ENCODE data around the gene SHMT1. TPM values are rescaled to one million over a fixed set of nuclear protein-coding genes. Genes with fewer than 3 reads are reported as not detected.
"Not testable (repeated sequence)": the region's sequence is repeated elsewhere in the genome, so short reads cannot be mapped to it uniquely, and the experiment has no call there.

SHMT1 gene
- total RNA-seq, 2 experiments from 2014 or later: 49.2 to 49.9 TPM

DNA sequence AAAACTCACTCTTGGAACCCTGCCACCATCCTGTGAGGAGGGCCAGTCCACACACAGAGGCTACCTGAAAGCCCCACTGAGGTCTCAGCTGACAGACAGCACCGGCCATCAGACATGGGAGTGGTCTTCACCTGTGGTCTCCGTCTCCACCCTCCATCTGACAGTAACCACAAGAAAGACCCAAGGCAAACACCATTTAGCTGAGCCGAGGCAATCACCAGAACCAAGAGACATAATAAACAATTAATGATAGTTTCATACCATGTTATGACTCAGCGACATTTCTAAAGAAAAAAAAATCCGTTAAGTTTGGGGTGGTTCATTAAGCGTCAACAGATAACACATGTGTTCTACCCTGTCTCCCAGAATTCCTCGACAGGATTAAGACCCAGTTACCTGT, 8.1 kb upstream of the SHMT1 start:
- CTCF ChIA-PET: no interaction called here
- Mint-ChIP-seq H3K36me3 (no peaks in the 10 kb centered on the region), H3K27ac (no peak overlapping the region), H3K9me3 (no peaks in the 10 kb centered on the region), H3K4me3 (no peak overlapping the region), H3K4me1 (ENCODE audit: low read depth) (peaks cover 14% of the 10 kb centered on the region), H3K27me3 (peaks cover 14% of the 10 kb centered on the region)
- DNase-seq: no peak
- POLR2A ChIA-PET: no interaction called here
- intact Hi-C loops (cut with micrococcal nuclease): no loop called here

DNA sequence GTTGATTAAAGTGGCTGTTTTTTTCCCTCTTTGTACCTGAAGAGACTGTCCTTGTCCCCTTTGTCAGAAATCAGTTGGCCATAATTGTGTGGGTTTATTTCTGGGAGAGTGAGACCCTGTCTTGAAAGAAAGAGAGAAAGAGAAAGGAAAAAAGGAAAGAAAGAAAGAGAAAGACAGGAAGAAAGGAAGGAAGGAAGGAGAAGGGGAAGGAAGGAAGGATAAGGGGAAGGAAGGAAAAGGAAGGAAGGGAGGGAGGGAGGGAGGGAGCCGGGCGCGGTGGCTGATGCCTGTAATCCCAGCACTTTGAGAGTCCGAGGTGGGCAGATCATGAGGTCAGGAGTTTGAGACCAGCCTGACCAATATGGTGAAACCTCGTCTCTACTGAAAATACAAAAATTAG, 7.4 kb upstream of the SHMT1 start:
- Mint-ChIP-seq H3K27me3 (peaks cover 14% of the 10 kb centered on the region), H3K9me3 (no peaks in the 10 kb centered on the region), H3K27ac (no peak overlapping the region), H3K4me3 (no peak overlapping the region), H3K36me3 (no peaks in the 10 kb centered on the region), H3K4me1 (ENCODE audit: low read depth) (peaks cover 14% of the 10 kb centered on the region)
- ChIA-PET POLR2A (no interaction called here), CTCF (no interaction called here)
- intact Hi-C loops (cut with micrococcal nuclease): no loop called here
- DNase-seq: no peak

DNA sequence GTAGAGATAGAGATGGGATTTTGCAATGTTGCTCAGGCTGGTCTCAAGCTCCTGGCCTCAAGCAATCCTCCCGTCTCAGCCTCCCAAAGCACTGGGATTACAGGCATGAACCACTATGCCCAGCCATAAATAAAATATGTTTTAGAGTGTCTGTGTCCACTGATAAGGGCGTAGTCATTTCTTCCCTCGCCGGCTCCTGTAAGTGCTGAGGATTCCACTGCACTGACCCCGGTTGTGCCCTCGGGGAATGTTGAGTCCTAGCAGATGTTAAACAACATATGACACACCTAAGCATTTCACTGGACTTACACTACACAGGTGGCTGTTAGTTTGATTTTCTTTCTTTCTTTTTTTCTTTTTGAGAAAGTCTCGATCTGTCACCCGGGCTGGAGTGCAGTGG, 5.6 kb upstream of the SHMT1 start:
- Mint-ChIP-seq H3K4me1 (ENCODE audit: low read depth) (peaks cover 14% of the 10 kb centered on the region), H3K9me3 (no peaks in the 10 kb centered on the region), H3K27ac (no peak overlapping the region), H3K4me3 (no peak overlapping the region), H3K36me3 (no peaks in the 10 kb centered on the region), H3K27me3 (peaks cover 14% of the 10 kb centered on the region)
- ChIA-PET POLR2A (no interaction called here), CTCF (no interaction called here)
- DNase-seq: no peak
- intact Hi-C loops (cut with micrococcal nuclease): no loop called here

DNA sequence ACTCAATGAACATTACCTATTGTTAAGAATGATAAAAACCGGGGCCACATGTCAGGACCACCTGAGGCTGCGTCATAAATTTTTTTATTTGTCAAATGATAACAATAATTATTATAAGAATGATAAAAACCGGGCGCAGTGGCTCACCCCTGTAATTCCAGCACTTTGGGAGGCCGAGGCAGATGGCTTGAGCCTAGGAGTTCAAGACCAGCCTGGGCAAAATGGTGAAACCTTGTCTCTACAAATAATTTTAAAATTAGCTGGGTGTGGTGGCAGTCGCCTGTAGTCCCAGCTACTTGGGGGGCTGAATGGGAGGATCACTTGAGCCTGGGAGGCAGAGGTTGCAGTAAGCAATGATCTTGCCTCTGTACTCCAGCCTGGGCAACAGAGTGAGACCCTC, 816 bp upstream of the SHMT1 start:
- CTCF ChIA-PET: no interaction called here
- intact Hi-C loops (cut with micrococcal nuclease): no loop called here
- no peaks in the 10 kb centered on the region for H3K9me3 Mint-ChIP-seq
- H3K4me1 Mint-ChIP-seq (ENCODE audit: low read depth): peaks cover 15% of the 10 kb centered on the region
- H3K27me3 Mint-ChIP-seq: no peaks in the 10 kb centered on the region
- H3K27ac Mint-ChIP-seq: no peak overlapping the region
- POLR2A ChIA-PET: no interaction called here
- no peak for DNase-seq
- peaks cover 3% of the 10 kb centered on the region for H3K36me3 Mint-ChIP-seq
- no peak overlapping the region for H3K4me3 Mint-ChIP-seq

DNA sequence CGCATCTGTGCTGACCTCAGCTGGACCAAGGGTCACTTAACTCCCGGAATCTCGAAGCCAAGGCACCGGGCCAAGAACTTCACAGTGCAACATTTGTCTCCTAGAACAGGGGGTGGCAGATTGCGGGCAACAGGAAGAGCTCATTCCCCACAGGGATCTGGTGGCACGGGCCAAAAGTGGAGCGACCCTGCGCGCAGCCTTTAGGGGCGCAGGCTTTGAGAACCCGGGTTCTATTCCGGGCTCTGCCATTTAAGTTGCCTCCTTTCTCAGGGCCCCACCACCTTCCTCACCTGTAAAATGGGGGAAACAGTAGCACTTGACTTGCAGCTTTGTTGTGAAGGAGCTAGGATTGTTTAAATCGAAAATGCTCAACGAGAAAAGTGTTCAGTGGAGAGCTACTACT, 651 bp downstream of the SHMT1 start:
- Mint-ChIP-seq H3K27ac (no peak overlapping the region), H3K27me3 (no peaks in the 10 kb centered on the region), H3K36me3 (peaks cover 4% of the 10 kb centered on the region), H3K4me3 (peak overlapping the region; percentile 88), H3K9me3 (no peaks in the 10 kb centered on the region), H3K4me1 (ENCODE audit: low read depth) (peaks cover 15% of the 10 kb centered on the region)
- DNase-seq: peak; percentile 25
- POLR2A ChIA-PET: interaction anchor here (1.0 kb wide), 1 partner anchor 35 kb away, joined by 3 read pairs; no protein-coding TSS in a partner anchor
- CTCF ChIA-PET: interaction anchor here (0.8 to 1.2 kb wide), 3 partner anchors 134 to 264 kb away, joined by 3 to 4 read pairs (median 4); no protein-coding TSS in a partner anchor
- intact Hi-C loops (cut with micrococcal nuclease): loop anchor here (1.0 kb wide), 1 partner anchor 47 kb away; the partner anchor contains the start of gene SMCR8

DNA sequence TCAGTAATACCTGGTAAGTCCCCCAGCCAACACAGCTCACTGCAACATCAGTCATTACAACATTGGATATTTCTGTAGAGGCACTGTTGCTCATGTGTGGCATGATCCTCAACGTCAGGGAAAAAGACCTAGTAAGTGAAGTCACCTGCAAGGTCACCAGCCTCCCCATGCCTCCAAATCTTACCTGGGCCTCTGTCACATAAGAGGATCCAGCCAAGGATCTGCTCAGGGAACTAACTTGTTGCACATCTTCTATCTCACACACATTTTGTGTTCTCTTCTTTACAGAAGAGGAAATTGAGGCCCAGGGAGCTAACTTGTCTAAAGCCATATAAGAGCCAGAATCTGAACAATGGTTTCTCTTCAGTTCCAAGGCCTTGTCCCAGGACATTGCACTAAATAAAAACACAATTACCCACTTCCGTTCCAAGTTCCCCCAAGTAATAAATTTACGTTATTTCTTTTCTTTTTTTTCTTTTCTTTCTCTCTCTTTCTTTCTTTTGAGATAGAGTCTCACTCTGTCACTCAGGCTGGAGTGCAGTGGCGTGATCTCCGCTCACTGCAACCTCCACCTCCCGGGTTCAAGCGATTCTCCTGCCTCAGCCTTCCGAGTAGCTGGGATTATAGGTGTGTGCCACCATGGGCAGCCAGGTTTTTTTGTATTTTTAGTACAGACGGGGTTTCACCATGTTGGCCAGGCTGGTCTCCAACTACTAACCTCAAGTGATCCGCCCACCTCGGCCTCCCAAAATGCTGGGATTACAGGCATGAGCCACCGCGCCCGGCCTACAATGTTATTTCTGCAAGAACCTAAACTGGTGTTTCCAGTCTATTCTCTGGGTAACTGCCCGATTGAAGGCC, 1.3 kb downstream of the SHMT1 start:
- Mint-ChIP-seq H3K9me3 (no peaks in the 10 kb centered on the region), H3K27ac (no peak overlapping the region), H3K36me3 (peaks cover 4% of the 10 kb centered on the region), H3K4me1 (ENCODE audit: low read depth) (peaks cover 16% of the 10 kb centered on the region), H3K27me3 (no peaks in the 10 kb centered on the region), H3K4me3 (peak overlapping the region; percentile 88)
- intact Hi-C loops (cut with micrococcal nuclease): no loop called here
- ChIA-PET CTCF (interaction anchor here (0.8 to 1.0 kb wide), 2 partner anchors 134 to 264 kb away, joined by 4 read pairs; no protein-coding TSS in a partner anchor), POLR2A (interaction anchor here (1.0 kb wide), 1 partner anchor 35 kb away, joined by 3 read pairs; no protein-coding TSS in a partner anchor)
- no peak for DNase-seq

DNA sequence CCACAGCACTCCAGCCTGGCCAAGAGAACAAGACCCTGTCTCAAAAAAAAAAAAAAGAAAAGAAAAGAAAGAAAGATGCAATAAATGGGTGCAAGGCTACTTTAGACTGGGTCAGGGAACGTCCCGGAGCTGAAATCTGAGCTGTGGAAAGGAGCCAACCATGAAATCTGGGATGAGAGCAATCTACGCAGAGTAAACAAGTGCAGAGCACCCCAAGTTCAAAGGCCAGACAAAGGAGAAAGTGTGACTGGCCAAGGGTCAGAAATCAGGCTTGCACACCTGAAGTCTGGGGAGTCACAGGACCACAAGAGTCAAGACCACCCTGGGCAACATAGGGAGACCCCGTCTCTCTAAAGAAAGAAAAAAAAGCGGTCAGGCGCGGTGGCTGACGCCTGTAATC, 2.8 kb downstream of the SHMT1 start:
- Mint-ChIP-seq H3K27ac (no peak overlapping the region), H3K4me1 (ENCODE audit: low read depth) (peaks cover 16% of the 10 kb centered on the region), H3K27me3 (no peaks in the 10 kb centered on the region), H3K9me3 (no peaks in the 10 kb centered on the region), H3K36me3 (peaks cover 6% of the 10 kb centered on the region), H3K4me3 (no peak overlapping the region)
- ChIA-PET CTCF (no interaction called here), POLR2A (no interaction called here)
- DNase-seq: no peak
- intact Hi-C loops (cut with micrococcal nuclease): no loop called here

DNA sequence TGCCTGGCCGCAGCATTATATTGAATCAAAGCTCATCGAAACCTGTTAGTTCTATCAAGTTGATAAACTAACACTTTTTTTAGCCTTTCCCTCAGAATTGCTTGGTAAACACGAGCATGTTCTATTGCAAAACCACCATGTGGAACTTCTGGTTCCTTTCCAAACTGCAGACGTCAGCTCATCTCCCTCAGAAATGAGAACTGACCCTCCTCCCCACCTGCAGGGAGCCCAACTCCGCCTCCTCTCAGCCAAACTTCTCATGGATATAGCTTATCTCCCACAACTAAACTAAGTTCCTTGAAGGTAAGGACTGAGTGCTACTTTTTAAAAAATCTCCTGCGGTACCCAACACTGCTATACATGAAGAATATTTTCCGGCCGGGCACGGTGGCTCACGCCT, 6.7 kb downstream of the SHMT1 start:
- H3K27ac Mint-ChIP-seq: no peak overlapping the region
- peaks cover 2% of the 10 kb centered on the region for H3K4me1 Mint-ChIP-seq (ENCODE audit: low read depth)
- no peaks in the 10 kb centered on the region for H3K9me3 Mint-ChIP-seq
- peaks cover 20% of the 10 kb centered on the region for H3K36me3 Mint-ChIP-seq
- no peaks in the 10 kb centered on the region for H3K27me3 Mint-ChIP-seq
- ChIA-PET POLR2A (interaction anchor here (0.6 kb wide), 1 partner anchor 168 kb away, joined by 4 read pairs; no protein-coding TSS in a partner anchor), CTCF (no interaction called here)
- intact Hi-C loops (cut with micrococcal nuclease): no loop called here
- no peak for DNase-seq
- no peak overlapping the region for H3K4me3 Mint-ChIP-seq

DNA sequence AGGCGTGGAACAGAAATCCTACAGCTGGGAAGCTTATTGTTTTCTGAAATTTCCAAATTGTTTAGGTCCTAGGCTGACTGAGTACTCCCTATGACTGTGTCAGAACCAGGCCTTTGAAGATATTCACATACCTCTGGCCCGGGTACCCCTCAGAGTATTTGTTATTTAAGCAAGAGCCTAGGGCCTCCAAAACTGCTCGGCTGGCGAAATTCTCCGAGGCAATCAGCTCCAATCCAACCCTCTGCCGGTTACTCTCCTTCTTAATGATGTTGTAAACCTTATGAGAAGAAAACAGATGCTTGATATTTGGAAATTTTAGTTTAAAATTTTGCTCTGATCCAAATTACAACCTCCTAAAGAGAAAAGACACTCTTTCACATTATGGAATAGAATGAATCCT, 9.8 kb downstream of the SHMT1 start:
- Mint-ChIP-seq H3K9me3 (no peaks in the 10 kb centered on the region), H3K36me3 (peaks cover 17% of the 10 kb centered on the region)
- CTCF ChIA-PET: no interaction called here

DNA sequence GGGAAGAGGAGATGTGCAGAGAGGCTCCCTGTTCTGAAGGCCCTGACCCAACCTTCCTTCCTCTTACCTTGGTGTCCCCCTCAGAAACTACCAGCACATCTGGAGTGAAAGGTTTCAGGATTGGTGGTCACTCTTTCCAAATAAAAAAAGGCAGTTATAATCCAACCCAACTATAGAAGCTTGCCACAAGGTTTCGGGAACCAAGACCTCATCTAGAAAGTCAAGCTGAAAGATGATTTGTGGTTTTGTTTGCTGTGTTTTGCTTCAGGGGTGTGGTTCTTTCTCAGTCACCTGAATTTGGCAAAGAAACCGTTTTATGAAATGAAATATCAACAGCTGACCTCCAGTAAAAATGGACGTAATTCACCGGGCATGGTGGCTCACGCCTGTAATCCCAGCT, 19.3 kb downstream of the SHMT1 start:
- no peak for DNase-seq
- H3K27ac Mint-ChIP-seq: no peak overlapping the region
- ChIA-PET CTCF (no interaction called here), POLR2A (no interaction called here)
- H3K4me1 Mint-ChIP-seq (ENCODE audit: low read depth): no peaks in the 10 kb centered on the region
- H3K9me3 Mint-ChIP-seq: no peaks in the 10 kb centered on the region
- intact Hi-C loops (cut with micrococcal nuclease): no loop called here
- H3K4me3 Mint-ChIP-seq: no peak overlapping the region
- H3K27me3 Mint-ChIP-seq: no peaks in the 10 kb centered on the region
- H3K36me3 Mint-ChIP-seq: peaks cover 38% of the 10 kb centered on the region

More for the DNA sequence above, 9.8 kb downstream of the SHMT1 start:
- H3K4me3 Mint-ChIP-seq: no peak overlapping the region
- intact Hi-C loops (cut with micrococcal nuclease): no loop called here
- POLR2A ChIA-PET: no interaction called here
- no peaks in the 10 kb centered on the region for H3K27me3 Mint-ChIP-seq
- DNase-seq: no peak
- H3K4me1 Mint-ChIP-seq (ENCODE audit: low read depth): peaks cover 2% of the 10 kb centered on the region
- H3K27ac Mint-ChIP-seq: no peak overlapping the region

DNA sequence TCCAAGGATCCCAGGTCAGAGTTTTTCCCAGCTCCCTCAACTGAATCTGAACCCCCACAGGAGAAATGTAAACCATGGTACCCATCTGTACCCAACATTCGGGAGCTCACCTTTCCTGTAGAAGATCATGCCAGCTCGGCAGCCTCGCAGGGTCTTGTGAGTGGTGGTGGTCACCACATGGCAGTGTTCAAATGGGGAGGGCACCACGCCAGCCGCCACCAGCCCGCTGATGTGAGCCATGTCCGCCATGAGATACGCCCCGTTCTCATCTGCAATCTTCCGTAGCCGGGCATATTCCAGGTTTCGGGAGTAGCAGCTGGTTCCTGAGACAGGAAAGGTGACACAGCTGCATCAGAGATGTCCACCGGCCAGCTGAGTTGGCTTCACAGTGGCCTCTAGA, 23.4 kb downstream of the SHMT1 start:
- H3K4me1 Mint-ChIP-seq (ENCODE audit: low read depth): no peaks in the 10 kb centered on the region
- H3K27me3 Mint-ChIP-seq: no peaks in the 10 kb centered on the region
- ChIA-PET POLR2A (no interaction called here), CTCF (no interaction called here)
- peaks cover 33% of the 10 kb centered on the region for H3K36me3 Mint-ChIP-seq
- DNase-seq: no peak
- H3K27ac Mint-ChIP-seq: no peak overlapping the region
- H3K9me3 Mint-ChIP-seq: no peaks in the 10 kb centered on the region
- no peak overlapping the region for H3K4me3 Mint-ChIP-seq
- intact Hi-C loops (cut with micrococcal nuclease): no loop called here

DNA sequence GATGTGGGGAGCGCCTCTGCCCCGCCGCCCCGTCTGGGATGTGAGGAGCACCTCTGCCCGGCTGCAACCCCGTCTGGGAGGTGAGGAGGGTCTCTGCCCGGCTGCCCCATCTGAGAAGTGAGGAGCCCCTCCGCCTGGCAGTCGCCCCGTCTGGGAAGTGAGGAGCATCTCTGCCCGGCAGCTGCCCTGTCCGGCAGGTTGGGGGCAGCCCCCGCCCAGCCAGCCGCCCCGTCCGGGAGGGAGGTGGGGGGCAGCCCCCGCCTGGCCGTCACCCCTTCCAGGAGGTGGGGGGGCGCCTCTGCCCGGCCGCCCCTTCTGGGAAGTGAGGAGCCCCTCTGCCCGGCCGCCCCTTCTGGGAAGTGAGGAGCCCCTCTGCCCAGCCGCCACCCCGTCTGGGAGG, 25.2 kb downstream of the SHMT1 start:
- CTCF ChIA-PET; H3K9me3 Mint-ChIP-seq; H3K4me3 Mint-ChIP-seq; POLR2A ChIA-PET; intact Hi-C loops (cut with micrococcal nuclease); H3K27me3 Mint-ChIP-seq; DNase-seq; H3K4me1 Mint-ChIP-seq (ENCODE audit: low read depth); H3K27ac Mint-ChIP-seq: not testable (repeated sequence)
- H3K36me3 Mint-ChIP-seq: peaks cover 33% of the 10 kb centered on the region

DNA sequence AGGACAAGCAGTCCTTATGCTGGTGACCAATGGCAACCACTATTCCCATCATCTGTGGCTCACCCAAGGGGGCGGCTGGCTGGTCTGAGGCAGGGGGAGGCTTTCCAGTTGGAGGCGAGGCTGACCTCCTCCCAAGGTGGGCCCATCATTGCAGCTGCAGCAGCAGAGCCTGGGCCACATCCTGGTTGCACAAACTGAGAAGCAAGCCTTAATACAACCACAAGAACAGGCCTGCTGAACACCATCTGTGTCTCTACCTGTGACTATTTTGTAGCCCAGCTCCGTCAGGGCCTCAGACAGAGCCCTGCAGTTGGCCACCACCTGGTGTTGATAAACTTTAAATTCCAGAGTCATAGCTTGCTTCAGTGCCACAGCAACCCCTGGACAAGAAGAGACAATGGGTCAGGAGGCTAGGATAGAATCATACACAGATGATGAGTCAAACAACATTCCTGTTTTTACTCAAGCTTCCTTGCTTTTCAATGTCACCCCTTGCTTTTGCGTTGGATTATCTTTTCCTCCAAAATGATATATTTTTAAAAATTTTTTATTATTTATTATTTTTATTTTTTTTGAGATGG, 30.4 kb downstream of the SHMT1 start:
- no peak overlapping the region for H3K27ac Mint-ChIP-seq
- peaks cover 24% of the 10 kb centered on the region for H3K36me3 Mint-ChIP-seq
- CTCF ChIA-PET: interaction anchor here (1.1 kb wide), 1 partner anchor 85 kb away, joined by 3 read pairs; no protein-coding TSS in a partner anchor
- H3K4me3 Mint-ChIP-seq: no peak overlapping the region
- peaks cover 7% of the 10 kb centered on the region for H3K4me1 Mint-ChIP-seq (ENCODE audit: low read depth)
- POLR2A ChIA-PET: no interaction called here
- no peak for DNase-seq
- intact Hi-C loops (cut with micrococcal nuclease): no loop called here
- no peaks in the 10 kb centered on the region for H3K9me3 Mint-ChIP-seq
- H3K27me3 Mint-ChIP-seq: no peaks in the 10 kb centered on the region

All from activated CD4-positive, alpha-beta memory T cell treated with anti-CD3 and anti-CD28 coated beads for 36 hours (primary cell).